NCI-H446 (cell line): Measurements from ENCODE around the gene ZFC3H1.
"Not testable (repeated sequence)": the region's sequence is repeated elsewhere in the genome, so short reads cannot be mapped to it uniquely, and the experiment has no call there.

Source experiments
- DNase-seq, 2 experiments: peaks; one replicate each; lab custom pipeline; 2025; lab: John Stamatoyannopoulos, UW

ZFC3H1 gene

DNA sequence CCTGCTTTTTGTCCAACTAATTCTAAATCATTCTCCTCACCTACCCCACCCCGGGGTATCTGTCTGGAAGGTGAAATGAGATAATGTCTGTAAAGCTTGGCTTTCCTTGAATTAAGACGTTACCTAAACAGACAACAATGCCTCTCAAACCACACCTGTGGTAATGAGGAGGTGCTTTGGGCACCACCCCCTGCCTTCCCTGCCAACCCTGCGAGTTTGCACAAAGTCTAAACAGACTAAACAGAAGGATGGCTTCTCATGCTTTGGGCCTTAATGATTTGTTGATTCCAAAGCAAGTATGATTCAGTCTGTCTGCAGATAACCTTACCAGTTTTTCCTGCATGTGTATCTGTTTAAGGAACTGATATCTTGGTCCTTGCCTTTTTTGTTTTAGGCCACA lies 82.4 kb downstream of the ZFC3H1 start:
- no peak for DNase-seq

DNA sequence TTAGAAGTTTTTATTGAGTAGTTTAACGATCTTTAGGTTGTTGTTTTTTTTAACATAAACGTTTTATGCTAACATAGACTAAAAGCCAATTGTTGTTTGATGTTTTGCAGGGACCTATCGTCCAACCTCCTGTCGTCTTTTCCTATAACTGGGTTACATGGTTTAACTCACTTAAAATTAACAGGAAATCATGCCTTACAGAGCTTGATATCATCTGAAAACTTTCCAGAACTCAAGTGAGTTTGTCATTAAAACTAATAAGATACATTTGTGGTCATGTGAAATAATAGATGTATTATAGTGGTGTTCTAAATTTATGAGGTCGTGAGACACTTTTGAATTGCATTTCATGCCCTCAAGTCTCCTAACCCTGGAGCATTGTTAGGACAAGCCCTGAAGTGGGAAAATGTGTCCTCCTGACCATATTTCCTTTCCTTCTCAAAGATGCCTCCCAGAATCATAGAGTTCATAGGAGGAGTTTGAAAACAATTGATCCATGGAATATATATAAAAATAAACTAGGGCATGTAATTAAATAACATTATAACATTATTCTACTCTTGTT lies 84.9 kb downstream of the ZFC3H1 start:
- no peak for DNase-seq

DNA sequence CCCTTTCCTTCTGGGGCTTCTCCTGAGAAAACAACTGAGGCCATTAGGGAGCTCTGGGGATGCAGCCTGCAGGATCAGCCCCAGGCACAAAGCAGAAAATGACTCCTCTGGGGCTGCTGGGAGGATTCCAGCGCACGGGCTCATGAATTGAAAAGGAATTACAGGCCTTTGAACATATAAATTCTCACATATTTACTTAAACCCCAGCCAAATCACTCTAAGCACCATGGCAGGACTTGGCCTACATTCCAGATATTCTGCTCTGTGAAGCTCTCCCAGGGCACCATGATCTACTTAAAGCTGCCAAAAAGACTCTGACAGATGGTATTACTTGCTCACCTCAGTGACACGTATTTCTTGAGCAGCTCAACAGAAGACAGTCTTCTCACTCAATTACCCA lies 87.2 kb downstream of the ZFC3H1 start:
- peak in 1 of 2 experiments; percentile 71 for DNase-seq

DNA sequence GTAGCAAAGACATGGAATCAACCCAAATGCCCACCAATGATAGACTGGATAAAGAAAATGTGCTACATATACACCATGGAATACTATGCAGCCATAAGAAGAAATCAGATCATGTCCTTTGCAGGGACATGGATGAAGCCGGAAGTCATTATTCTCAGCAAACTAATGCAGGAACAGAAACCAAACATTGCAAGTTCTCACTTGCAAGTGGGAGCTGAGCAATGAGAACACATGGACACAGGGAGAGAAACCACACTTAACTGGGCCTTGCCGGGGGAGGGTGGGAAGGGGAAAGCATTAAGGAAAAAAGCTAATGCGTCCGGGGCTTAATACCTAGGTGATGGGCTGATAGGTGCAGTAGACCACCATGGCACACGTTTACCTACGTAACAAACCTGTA lies 93.8 kb downstream of the ZFC3H1 start:
- DNase-seq, result not testable (repeated sequence)

DNA sequence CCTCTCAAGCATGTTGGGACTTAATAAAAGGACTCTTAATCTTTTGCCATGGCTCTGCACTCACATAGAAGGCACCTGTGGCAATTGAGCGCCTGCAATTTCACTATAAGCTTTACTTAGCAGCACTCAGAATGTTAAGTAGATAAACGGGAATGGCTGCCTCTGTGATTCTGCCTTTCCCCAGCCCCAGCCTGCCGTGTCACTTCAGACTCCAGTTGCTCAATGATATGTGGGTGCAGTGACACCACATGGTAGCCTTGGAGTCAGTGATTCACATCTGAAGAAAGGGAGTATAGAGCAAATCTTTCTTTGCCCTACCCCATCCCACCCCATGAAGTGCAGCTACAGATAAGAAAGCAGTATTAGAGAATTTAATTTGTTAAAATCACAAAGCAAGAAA lies 96.1 kb downstream of the ZFC3H1 start:
- no peak for DNase-seq

DNA sequence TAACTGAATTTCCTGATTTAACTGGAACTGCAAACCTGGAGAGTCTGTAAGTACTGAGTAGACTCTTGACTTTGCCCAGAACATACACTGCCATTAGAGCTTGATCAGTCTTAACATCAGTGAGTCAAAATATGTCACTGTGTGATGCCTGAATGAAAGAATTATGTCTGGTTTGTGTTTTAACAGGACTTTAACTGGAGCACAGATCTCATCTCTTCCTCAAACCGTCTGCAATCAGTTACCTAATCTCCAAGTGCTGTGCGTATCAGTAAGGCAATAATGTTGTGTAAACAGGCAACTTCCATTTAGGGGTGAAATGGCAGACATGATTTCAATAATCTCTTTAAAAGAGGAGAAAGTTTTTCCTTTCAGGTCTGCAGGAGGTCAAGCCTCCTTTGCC lies 97.0 kb downstream of the ZFC3H1 start:
- DNase-seq, result no peak

DNA sequence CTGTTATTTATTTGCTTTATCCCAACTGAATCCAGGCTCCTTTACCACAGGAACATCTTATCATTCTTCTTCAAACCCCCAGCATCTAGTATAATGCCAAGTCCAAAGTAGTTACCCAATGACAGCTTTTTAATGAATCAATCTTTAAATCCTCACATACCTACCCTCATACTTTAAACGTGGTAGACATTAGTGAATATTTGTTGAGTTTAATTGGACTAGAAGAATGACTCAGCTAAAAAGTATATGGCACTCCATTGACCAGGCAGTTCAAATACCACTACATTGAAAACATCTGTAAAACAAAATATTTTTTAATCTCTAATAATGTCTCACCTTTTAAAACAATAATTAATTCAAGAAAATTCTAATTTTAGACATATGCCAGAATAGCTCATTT lies 98.1 kb downstream of the ZFC3H1 start:
- DNase-seq, result no peak

DNA sequence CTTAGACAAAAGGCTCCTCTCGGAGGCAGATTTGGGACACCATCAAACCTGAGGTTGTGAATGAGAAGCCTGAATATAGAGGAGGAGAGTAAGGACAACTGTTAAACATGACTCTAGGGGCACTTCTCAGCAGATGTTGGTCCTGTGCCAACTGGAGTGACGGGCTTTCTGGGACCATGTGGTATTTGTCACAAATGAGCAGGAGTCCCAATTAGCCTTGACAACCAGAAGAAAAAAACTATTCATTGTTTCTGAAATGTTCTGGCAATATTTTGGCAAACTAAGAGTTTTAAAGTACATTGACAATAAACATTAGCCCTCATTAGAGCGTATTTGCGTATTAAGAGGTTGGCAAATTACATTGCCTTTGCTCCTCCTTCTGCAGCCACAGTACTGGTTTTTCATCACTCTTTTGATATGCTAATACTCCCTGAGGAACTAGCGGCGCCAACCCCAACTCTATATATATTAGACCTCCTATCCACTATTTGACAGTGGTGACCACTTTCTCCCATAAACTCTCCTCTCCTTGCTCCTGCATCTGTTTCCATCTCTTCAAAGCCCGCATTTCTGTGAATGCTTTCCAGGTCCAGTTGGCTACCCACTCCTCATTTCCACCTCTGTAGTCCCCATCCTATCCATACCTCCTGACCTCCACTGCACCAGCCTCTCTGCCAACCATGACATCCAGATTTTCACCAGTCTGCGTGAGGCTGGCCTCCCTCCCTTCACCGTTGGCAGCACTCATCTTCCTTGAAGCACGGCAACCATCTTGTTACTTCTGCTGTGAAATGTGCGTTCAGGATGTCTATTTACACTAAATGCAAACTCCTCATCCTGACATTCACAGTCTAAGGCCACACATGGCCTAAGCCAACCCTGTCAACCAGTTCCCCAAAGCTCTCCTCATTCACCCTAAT lies 100.7 kb downstream of the ZFC3H1 start:
- peak in 1 of 2 experiments; percentile 26 for DNase-seq
